Sigmoid colon (tissue), 7 donors: ENCODE results near the gene NBPF26. TPM values are rescaled to one million over a fixed set of nuclear protein-coding genes. Genes with fewer than 3 reads are reported as not detected.
"Not testable (repeated sequence)": the region's sequence is repeated elsewhere in the genome, so short reads cannot be mapped to it uniquely, and the experiment has no call there.

Experiments used
- DNase-seq: peaks from one replicate; pipeline ENCODE4 v3.0.0-alpha.2; 2019
- H3K27ac ChIP-seq, 4 donors: fragments of 200-600 bp; sonication (generic); one replicate each; pipeline ENCODE4 v1.5.1; 2016 to 2019; ENCODE audit warnings: mild to moderate bottlenecking in 1 of 4
- H3K27me3 ChIP-seq, 3 donors: fragments of 200-600 bp; sonication (generic); one replicate each; pipeline ENCODE4 v1.5.1; 2019; ENCODE audit warnings: mild to moderate bottlenecking in 1 of 3
- H3K36me3 ChIP-seq, 4 donors: fragments of 200-600 bp; sonication (generic); one replicate each; pipeline ENCODE4 v1.5.1; 2016 to 2019
- H3K4me1 ChIP-seq, 4 donors: fragments of 200-600 bp; sonication (generic); one replicate each; pipeline ENCODE4 v1.5.1; 2017 to 2019
- H3K4me3 ChIP-seq, 4 donors: fragments of 200-600 bp; sonication (generic); one replicate each; pipeline ENCODE4 v1.5.1; 2017 to 2019; ENCODE audit warnings: mild to moderate bottlenecking in 2 of 4, moderate library complexity in 1 of 4
- H3K9me3 ChIP-seq, 4 donors: fragments of 200-600 bp in 3 of 4; sonication (generic) in 3 of 4; one replicate each; pipeline versions ENCODE4 v1.5.1 to v1.6.1; 2013 to 2019
- intact Hi-C: fragments of 100-400 bp; cut with DNase I; formaldehyde crosslinking; loops from one replicate; pipeline ENCODE4 v1.15.1; 2023
- polyA plus RNA-seq, 3 donors: library from polyadenylated mRNA; stranded (reverse); fragments of 200-250 nt; gene quantifications; one replicate each; pipeline ENCODE4 v1.2.3, GENCODE V29; 2013
- small RNA-seq, 3 donors: library from RNA; depleted of rRNA; stranded (forward); fragments of <200 nt; gene quantifications; one replicate each; pipeline ENCODE3, GENCODE V24; 2016
- total RNA-seq, 4 donors: library from RNA; depleted of rRNA; stranded (reverse); fragments of >200 nt; gene quantifications; one replicate each; pipeline ENCODE4 v1.1.0, GENCODE V29; 2016
- donor health status: healthy with polysubstance abuse.
- donor health status: Bipolar disorder and iron deficiency.
- donor health status: healthy.

NBPF26 gene
- total and polyA plus RNA-seq, 7 donors, result 3.0 to 35.5 (median 7.7) TPM

DNA sequence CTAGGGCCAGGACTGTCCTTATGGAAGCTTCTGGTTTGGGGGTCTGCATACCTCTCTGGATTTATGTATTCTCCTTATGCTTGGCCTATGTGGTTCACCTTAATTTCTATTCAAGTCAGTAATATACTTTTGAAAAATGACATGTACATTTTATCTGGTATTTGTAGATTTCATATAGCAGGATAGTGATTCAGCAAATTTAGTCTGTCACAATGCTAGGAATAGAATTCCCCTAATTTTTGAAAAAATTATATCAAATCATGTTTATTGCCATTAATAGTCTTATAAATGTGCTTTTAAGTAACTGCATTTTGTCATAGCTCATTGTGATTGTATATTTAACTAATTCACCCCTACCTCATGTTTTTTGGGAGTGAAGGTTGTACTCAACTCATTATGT, 158.2 kb downstream of the NBPF26 start:
- H3K9me3 ChIP-seq, H3K36me3 ChIP-seq, intact Hi-C loops, H3K27ac ChIP-seq, H3K27me3 ChIP-seq, H3K4me3 ChIP-seq, H3K4me1 ChIP-seq, DNase-seq: not testable (repeated sequence)

Small RNA genes lying within 50 kb of the gene (small RNA-seq; reads per million reads assigned to genes)
- gene RNVU1-19, result 0 to 0.54 (median 0.44) reads per million in 3 donors

Other genes with a start within 250 kb of the NBPF26 start
- not detected for gene PPIAL4A, start 165.8 kb downstream of the NBPF26 start, total RNA-seq
- not detected for gene PPIAL4A, start 165.8 kb downstream of the NBPF26 start, polyA plus RNA-seq